GM19372 (cell line): Measurements from ENCODE around the gene BST1.

Source experiments
- ATAC-seq: cut with Tn5 transposase; IDR thresholded peaks from one replicate; pipeline ENCODE4 v1.9.1; 2021; ENCODE audit warnings: mild to moderate bottlenecking, low read depth, moderate library complexity; ENCODE audit not compliant: unreplicated experiment

BST1 gene

DNA sequence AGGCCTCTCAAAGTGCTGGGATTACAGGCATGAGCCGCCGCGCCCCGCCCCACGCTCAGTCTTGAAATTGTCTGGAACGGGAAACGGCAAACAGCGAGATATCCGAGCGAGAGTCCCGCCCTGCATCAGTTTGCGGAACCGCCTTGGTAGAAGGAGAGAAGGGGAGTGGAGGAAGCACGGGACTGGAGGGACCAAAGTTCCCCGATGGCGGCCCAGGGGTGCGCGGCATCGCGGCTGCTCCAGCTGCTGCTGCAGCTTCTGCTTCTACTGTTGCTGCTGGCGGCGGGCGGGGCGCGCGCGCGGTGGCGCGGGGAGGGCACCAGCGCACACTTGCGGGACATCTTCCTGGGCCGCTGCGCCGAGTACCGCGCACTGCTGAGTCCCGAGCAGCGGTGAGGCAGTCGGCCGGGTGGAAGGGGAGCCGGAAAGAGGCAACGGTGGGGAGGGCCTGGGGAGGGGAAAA, at the start of gene BST1:
Gene BST1, plus strand, starts transcription at position 125 of the 463 bp plus-strand sequence. Its CDS starts 80 bp downstream, at position 205.
- peak; percentile 59 for ATAC-seq

DNA sequence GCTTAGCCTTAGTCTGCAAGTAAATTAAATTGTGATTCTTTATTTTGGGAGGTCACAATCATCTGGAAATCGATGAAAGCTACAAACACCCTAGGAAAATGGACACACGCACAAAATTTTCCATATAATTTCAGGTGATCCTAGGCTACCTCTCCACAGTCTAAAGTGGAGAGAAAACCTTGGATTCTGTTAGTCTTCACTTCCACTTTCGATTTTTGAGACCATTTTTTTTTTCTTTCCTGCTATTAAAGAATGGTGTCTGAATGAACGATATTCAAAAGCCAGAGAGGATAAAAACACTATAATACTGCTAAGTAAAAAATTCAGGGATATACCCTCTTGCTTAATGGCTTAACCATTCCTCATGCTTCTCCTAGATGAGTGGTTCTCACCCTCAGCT, 49.4 kb upstream of the BST1 start:
- ATAC-seq: no peak

GRCh38 chr4:15653864-15654592, 48.8 kb upstream of the BST1 start:
- no peak for ATAC-seq

- peak; percentile 46 for ATAC-seq
Observed at GRCh38 chr4:15654593-15655222, 48.2 kb upstream of the BST1 start.

DNA sequence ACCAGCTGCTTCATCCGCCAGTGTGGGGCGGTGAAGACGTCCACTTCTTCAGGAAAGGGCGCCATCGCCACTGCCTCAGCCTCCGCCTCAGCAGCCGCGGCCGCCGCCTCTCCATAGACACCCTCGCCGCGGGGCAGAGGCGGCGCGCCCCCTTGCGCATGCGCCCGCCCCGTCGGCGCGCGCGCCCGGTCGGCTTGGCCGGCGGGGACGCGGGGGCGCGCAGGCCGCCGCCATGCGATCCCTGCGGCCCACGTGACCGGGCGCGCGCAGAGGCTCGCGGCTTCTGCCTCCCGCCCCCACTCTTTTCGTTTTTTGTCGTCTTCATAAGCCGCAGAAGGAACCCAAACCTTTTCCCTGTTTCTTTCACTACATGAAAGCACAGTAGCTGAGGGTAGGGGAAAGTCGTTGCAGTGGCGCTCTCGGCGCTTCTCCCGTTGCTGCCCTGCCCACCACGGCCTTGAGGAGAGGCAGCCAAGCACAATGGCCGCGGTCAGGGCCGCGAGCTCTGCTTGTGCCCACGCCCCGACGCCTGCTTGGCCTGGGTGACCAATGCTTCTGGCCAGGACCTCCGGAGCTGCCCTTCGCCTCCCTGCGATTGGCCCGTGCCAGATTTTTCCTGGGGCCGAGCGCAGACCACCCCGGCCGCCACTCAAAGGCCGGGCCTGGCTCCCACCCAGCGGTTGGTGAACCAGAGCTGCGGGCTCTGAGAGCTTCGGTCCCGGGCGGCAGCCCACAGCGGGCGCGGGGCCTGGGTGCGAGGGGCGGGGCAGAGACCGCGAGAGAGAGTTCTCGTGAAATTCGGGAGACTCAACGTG, 47.4 kb upstream of the BST1 start, which contains the start of gene FBXL5:
Gene FBXL5, minus strand, starts transcription at position 135 of the 815 bp plus-strand sequence. Its CDS starts 70 bp downstream, at position 65.
- ATAC-seq: peak; percentile 72

GRCh38 chr4:15656038-15656470, 46.8 kb upstream of the BST1 start:
- ATAC-seq: no peak

DNA sequence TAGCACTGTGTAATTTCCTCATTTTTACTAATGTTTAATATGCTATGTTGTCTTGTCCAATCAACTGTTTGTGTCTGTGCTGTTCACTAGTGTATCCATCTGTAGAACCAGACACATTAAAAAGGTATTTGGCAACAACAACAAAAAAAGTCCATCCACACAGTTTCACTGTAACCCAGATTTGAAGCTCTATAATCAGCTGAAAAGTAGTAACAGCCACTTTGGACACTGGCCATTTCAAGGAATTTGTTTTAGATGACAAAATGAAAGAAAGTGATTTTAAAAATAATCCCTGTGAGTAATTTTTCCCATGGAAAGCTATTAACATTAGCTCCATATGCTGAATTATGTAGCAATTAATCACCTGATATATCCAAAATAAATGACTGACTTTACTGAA, 45.5 kb upstream of the BST1 start:
- no peak for ATAC-seq

DNA sequence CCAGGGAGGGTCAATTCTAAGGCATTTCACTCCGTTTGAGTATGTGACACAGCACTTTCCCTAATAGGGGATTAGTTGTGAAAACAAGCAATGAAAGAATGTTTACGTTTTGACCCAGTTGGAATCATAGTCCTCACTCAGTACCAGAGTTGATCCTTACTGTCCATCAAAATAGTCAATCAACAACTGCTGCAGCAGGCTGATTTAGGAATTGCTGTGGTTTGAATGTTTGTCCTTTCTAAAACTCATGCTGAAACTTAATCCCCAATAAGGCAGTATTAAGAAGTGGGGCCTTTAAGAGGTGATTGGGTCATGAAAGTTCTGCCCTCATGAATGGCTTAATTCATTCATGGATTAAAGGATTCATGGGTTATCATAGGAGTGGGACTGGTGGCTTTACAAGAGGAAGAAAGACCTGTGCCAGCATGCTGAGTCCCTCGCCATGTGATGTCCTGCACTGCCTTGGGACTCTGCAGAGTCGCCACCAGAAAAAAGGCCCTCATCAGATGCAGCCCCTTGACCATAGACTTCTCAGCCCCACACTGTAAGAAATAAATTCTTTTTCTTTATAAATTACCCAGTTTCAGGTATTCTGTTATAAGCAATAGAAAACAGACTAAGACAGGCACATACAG, 44.6 kb upstream of the BST1 start:
- ATAC-seq: no peak

GRCh38 chr4:15658781-15659180, 44.1 kb upstream of the BST1 start:
- ATAC-seq: no peak

GRCh38 chr4:15659768-15660570, 42.9 kb upstream of the BST1 start:
- ATAC-seq: no peak

GRCh38 chr4:15665753-15666365, 37.0 kb upstream of the BST1 start:
- ATAC-seq: no peak

- no peak for ATAC-seq
Observed at GRCh38 chr4:15667006-15667405, 35.9 kb upstream of the BST1 start.

- no peak for ATAC-seq
Observed at GRCh38 chr4:15668566-15669435, 34.1 kb upstream of the BST1 start.

GRCh38 chr4:15670576-15670975, 32.3 kb upstream of the BST1 start:
- ATAC-seq: no peak

DNA sequence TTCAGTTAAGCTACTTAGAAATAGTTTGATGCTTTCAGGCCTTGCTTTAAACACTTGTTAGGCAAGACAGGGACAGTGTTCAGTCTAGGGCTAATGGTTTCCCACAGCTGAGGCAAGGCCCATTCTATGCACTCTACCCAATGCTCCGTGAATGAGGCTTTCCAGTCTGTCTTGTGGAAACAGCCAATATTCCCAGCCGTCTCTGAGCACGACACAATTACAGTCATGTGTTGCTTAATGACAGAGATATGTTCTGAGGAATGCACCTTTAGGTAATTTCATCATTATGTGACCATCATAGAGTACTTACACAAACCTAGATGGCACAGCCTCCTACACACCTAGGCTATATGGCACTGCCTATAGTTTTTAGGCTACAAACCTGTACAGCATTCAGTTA, 30.8 kb upstream of the BST1 start:
- no peak for ATAC-seq

GRCh38 chr4:15673337-15673736, 29.5 kb upstream of the BST1 start:
- ATAC-seq: no peak

- no peak for ATAC-seq
Observed at GRCh38 chr4:15674046-15674445, 28.8 kb upstream of the BST1 start.

DNA sequence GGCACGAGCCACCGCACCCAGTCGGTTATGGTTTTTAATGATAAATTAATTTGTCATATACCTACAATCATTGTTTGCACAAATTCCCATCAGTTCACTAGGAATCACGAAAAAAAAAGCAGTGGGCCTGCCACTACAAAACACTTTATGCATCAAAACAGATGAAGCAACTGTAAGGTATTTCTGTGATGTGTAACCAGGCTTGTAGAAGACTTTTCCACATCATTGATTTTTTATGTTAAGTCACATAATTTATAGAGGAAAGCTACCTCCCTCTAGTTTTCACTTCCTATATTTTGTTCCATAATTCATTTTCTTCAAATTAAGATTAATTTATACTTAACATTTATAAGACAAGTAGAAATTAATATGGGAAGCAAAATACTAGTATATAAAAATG, 27.9 kb upstream of the BST1 start:
- ATAC-seq: no peak
